BJ (cell line): ENCODE results near the gene P2RY14. TPM values are rescaled to one million over a fixed set of nuclear protein-coding genes. Genes with fewer than 3 reads are reported as not detected.

Source experiments
- CTCF ChIA-PET: fragments of 350-600 bp; formaldehyde crosslinking; extraction: SDS; loops from one replicate; lab custom pipeline; 2021; ENCODE audit warnings: antibody characterized with exemption, inconsistent platforms; lab: Yijun Ruan, JAX
- POLR2A ChIA-PET: fragments of 300-600 bp; sonication (Branson Sonifier 250); formaldehyde crosslinking; extraction: SDS; loops from one replicate; lab custom pipeline; 2021; ENCODE audit warnings: antibody characterized with exemption; lab: Charles Lee
- DNase-seq: peaks from one replicate; pipeline ENCODE4 v3.0.0-alpha.2; 2011; ENCODE audit warnings: low read depth
- H3K27me3 ChIP-seq: 2 replicates; pipeline ENCODE4 v1.6.0; 2011; ENCODE audit warnings: low read length; ENCODE audit not compliant: control insufficient read depth, insufficient read depth
- H3K36me3 ChIP-seq: 2 replicates; pipeline ENCODE4 v1.5.1; 2011; ENCODE audit warnings: low read length; ENCODE audit not compliant: control insufficient read depth, insufficient read depth
- H3K4me3 ChIP-seq: 2 replicates; pipeline ENCODE4 v1.5.1; 2011; ENCODE audit warnings: low read depth, mild to moderate bottlenecking, control low read depth, low read length
- polyA plus RNA-seq: library from polyadenylated mRNA; depleted of rRNA; stranded (reverse); fragments of >200 nt; gene quantifications from 2 replicates; pipeline ENCODE4 v1.2.3, GENCODE V29; 2011
- TF ChIP-seq, protein P1 (sequence below): IDR thresholded peaks from 2 replicates; pipeline ENCODE4 v1.5.1; 2011; ENCODE audit warnings: low read depth, mild to moderate bottlenecking, control low read depth, inconsistent platforms, low read length, moderate library complexity; ENCODE audit not compliant: insufficient read depth

Gene P2RY14
- polyA plus RNA-seq, 1 experiment: not detected

DNA sequence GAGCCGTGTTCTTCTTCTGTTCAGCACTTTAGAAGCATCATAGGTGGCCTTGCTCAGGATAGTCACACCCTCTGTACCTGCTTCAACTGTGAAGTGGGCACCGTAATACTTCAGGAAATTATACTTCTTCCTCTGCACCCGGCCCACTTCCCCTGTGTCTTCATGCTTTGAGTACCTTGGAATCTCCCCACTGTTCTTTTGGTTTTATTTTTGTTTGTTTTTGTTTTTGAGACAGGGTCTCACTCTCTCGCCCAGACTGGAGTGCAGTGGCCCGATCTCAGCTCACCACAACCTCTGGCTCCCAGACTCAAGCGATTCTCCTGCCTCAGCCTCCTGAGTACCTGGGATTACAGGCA lies 1.7 kb downstream of the P2RY14 start:
- TF ChIP-seq, protein P1, sequence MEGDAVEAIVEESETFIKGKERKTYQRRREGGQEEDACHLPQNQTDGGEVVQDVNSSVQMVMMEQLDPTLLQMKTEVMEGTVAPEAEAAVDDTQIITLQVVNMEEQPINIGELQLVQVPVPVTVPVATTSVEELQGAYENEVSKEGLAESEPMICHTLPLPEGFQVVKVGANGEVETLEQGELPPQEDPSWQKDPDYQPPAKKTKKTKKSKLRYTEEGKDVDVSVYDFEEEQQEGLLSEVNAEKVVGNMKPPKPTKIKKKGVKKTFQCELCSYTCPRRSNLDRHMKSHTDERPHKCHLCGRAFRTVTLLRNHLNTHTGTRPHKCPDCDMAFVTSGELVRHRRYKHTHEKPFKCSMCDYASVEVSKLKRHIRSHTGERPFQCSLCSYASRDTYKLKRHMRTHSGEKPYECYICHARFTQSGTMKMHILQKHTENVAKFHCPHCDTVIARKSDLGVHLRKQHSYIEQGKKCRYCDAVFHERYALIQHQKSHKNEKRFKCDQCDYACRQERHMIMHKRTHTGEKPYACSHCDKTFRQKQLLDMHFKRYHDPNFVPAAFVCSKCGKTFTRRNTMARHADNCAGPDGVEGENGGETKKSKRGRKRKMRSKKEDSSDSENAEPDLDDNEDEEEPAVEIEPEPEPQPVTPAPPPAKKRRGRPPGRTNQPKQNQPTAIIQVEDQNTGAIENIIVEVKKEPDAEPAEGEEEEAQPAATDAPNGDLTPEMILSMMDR: no peak
- POLR2A ChIA-PET: no interaction called here
- H3K36me3 ChIP-seq: no peaks in the 10 kb centered on the region
- no peaks in the 10 kb centered on the region for H3K27me3 ChIP-seq
- no peak for DNase-seq
- no peak overlapping the region for H3K4me3 ChIP-seq
- CTCF ChIA-PET: interaction anchor here (1.7 to 6.4 kb wide), 2 partner anchors 8 to 107 kb away, joined by 4 to 94 read pairs; no protein-coding TSS in a partner anchor

DNA sequence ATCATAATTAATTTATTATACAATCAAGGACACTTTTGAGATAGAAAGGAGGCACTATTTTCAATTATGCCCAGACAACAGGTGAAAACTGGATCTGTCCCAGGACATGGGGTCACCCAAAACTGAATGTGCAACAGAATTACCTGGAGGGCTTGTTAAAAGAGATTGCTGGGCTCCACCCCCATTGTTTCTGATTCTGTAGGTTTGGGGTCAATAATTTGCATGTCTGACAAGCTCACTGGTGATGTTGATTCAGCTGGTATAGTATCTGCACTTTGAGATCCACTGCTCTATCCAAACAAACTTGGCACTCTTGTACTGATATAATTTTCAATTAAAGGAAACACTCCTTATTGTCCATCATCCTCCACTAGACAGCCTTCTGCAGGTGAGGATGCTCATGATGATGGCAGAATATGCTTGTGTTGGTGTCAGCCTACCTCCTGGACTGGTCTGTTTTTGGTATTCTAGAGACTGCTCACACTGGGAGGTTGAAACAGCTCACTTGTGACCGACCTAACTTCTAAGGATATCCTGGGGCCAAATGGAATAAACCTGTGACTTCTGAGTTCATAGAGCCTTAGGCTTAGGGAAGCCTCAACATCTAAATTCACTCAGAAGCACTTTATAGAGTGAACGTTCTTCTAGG lies 2.2 kb downstream of the P2RY14 start:
- Histone ChIP-seq H3K36me3 (no peaks in the 10 kb centered on the region), H3K27me3 (no peaks in the 10 kb centered on the region), H3K4me3 (no peak overlapping the region)
- TF ChIP-seq, protein P1: no peak
- POLR2A ChIA-PET: no interaction called here
- CTCF ChIA-PET: interaction anchor here (1.7 kb wide), 3 partner anchors 9 to 120 kb away, joined by 4 to 11 read pairs (median 4); no protein-coding TSS in a partner anchor
- no peak for DNase-seq

GRCh38 chr3:151275091-151275490 lies 3.3 kb downstream of the P2RY14 start:
- TF ChIP-seq, protein P1: no peak
- H3K4me3 ChIP-seq: no peak overlapping the region
- no peaks in the 10 kb centered on the region for H3K36me3 ChIP-seq
- ChIA-PET POLR2A (no interaction called here), CTCF (interaction anchor here (1.7 kb wide), 3 partner anchors 10 to 119 kb away, joined by 4 to 11 read pairs (median 4); no protein-coding TSS in a partner anchor)
- no peaks in the 10 kb centered on the region for H3K27me3 ChIP-seq
- no peak for DNase-seq

- ChIA-PET CTCF (no interaction called here), POLR2A (no interaction called here)
- TF ChIP-seq, protein P1: no peak
- Histone ChIP-seq H3K27me3 (no peaks in the 10 kb centered on the region), H3K4me3 (no peak overlapping the region), H3K36me3 (no peaks in the 10 kb centered on the region)
- DNase-seq: no peak
These were observed 8.7 kb downstream of the P2RY14 start for GRCh38 chr3:151269631-151270030.

- H3K27me3 ChIP-seq: no peaks in the 10 kb centered on the region
- TF ChIP-seq, protein P1: no peak
- no peak for DNase-seq
- no peaks in the 10 kb centered on the region for H3K36me3 ChIP-seq
- no peak overlapping the region for H3K4me3 ChIP-seq
- ChIA-PET POLR2A (no interaction called here), CTCF (interaction anchor here (0.8 to 2.2 kb wide), 5 partner anchors 12 to 42 kb away, joined by 3 to 7 read pairs (median 5); no protein-coding TSS in a partner anchor)
These were observed 9.8 kb downstream of the P2RY14 start for GRCh38 chr3:151268267-151269235.
